NCI-H526 treated with DMSO at 0.1 percent for 48 hours (cell line): ENCODE results near the gene GABPB2.
A peak's percentile ranks its signal among the peaks of the same experiment; 100 is the strongest.

Experiments
- DNase-seq: peaks from one replicate; lab custom pipeline; 2025; lab: John Stamatoyannopoulos, UW

The GABPB2 gene

DNA sequence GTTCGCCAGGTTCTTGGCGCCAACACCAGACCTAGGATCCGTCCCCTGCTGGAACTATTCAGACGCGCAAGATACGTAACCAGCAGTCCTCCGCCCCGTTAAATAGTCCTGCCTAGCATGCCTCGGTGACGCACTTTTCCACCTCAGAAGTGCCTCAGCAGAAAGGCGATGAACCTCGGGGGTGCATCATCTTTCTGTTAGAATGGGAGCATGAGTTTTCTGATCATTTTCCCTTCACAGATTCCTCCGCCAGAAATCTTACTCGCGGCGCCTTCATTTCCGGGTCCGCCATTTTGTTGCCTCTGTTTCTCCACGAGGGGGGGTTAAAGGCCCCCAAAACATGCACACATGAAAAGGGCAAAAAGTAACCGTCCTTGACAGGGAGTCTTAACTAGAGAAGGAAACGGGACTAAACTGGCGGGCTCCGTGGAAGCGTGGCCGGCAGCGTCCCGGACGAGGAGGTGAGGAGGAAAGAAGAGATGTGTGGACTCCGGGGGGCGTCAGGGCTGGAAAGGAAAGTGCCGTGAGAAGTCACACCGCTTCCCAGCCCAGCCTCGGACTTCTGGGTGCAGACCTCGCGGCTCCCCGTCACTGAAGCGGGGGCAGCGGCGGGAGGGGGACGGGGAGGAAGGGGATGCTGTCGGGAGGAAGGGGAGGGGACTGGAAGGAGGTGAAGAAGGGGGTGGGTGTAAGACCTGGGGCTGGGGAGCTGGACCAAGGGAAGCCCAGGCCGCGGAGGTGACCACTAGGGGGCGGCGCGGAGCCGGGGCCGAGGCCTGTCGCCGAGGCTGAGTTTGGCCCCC, at the start of gene GABPB2:
Gene GABPB2, plus strand, starts transcription at position 288 of the 803 bp plus-strand sequence. CDS start 17,429 bp downstream, outside the sequence.
- peak; percentile 98 for DNase-seq

DNA sequence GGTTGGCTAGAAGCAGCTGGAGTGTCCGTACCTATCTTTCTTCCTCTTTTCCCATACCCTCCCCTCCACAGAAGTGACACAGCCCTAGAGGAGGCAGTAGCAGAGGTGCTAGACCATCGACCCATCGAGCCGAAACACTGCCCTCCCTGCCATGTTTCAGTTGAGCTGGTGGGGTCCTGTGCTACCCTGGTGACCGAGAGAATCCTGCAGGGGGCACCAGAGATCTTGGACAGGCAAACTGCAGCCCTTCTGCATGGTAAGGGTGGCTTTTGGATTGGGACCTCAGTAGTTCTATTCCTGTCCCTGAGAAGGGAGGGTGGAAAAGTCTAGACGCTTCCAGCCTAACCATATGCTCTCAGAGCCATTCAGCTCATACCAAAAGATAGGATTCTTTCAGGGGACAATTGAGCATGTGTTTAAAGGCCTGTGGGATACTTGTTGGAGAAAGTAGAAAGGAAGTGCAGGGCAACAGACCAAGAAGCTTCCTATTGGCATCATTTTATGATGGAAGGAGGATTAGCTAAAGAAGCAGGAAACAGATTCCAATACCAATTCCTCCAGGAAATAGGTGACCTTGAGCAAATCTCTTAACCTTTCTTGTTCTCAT, 45.9 kb upstream of the GABPB2 start:
- peak; percentile 49 for DNase-seq

DNA sequence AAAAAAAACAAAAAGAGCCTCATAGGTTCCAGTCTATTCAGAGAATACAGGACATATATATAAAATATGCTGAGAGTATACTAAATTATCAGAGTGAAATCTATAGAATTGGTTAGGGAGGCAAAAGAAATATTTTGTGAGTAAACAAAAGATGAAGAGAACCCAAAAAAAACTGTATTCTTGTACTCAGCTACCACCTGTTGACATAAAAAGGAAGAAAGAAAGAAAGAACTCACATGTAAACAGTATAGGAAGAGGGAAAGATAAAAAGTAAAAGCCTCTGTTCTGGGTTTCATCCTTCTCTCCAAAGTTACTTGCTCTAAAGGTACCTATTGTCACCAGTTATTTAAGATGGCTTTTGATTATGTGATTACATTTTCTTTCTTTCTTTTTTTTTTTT, 44.1 kb upstream of the GABPB2 start:
- DNase-seq, result no peak

DNA sequence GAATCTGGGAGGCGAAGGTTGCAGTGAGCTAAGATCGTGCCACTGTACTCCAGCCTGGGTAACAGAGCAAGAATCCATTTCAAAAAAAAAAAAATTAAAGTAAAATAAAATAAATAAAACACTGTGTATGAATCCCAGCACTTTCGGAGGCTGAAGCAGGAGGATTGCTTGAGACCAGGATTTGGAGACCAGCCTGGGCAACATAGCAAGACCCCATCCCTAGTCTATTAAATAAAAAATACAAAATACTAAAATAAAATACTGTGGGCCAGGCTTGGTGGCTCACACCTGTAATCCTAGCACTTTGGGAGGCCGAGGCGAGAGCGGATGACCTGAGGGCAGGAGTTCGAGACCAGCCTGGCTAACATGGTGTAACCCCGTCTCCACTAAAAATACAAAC, 38.4 kb upstream of the GABPB2 start:
- DNase-seq, result no peak

DNA sequence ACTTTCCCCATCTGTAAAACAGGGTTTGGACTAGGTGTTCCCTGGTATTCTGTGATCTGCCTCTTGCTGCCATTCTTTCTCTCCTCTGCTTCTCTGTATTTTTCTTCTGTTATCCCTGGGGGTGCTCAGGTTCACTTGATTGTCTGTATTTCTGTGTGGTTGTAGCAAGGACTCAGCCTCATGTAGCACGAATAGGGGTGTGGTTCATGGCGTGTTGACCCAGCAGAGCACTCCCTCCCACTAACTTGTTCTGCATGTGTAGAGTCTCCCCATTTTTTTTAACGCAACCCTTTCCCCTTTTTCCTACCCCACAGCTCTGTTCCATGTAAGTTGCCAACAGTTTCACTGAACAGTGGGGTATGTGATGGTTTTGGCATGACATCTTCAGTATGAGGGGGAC, 35.4 kb upstream of the GABPB2 start:
- no peak for DNase-seq

DNA sequence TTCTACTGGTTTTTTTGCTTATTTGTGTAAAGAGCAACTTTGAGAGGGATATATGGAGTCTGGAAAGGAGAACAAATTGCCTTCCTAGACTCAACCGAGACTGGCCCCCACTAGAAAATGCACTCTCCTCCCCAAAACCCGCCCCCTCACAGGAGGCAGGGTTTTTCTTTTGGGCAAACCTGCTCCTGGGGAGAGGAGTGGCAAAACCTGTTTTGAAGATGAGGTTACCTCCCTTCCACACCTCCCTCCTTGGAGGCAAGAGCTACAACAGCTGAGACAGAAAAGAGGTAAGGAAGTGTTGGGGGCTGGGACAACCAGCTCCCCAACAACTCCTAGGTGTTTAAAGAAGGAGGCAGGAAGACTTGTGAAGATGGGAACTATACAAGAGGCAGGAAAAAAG, 34.2 kb upstream of the GABPB2 start, which contains the start of gene BNIPL:
Gene BNIPL, plus strand, starts transcription at position 231 of the 400 bp plus-strand sequence. Its CDS starts 140 bp downstream, at position 371.
- DNase-seq, result no peak

DNA sequence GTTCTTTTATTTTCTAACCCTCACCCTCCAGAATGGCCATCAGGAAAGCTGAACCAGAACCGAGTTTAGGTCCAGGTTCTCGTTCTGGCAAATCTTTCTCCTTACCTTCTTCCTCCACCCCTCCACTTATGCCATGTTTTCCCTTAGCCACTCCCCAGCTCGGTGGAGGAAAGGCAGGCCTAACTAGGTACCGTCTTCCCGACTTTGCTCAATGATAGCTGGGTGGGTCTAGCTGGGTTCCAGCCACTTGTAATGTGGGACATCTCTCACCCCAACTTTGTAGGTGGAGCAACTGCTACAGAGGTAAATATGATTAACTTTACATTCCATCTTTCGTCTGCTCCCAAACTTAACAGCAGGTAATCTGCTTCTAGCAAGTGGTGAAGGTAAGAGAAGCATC, 33.5 kb upstream of the GABPB2 start:
- no peak for DNase-seq

DNA sequence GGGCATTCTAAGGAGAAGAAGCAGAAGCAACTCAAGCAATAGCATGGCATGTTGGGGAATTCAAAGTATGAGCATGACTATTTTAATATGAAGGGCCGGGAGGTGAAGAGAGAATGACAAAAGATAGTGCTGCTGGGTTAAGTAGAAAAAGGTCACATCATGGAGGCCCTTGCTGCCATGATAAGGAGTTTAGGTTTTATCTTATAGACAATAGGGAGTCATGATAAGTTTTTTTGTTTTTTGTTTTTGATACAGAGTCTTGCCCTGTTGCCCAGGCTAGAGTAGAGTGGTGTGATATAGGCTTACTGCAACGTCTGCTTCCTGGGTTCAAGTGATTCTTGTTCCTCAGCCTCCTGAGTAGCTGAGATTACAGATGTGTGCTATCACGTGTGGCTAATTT, 31.0 kb upstream of the GABPB2 start:
- DNase-seq, result no peak

DNA sequence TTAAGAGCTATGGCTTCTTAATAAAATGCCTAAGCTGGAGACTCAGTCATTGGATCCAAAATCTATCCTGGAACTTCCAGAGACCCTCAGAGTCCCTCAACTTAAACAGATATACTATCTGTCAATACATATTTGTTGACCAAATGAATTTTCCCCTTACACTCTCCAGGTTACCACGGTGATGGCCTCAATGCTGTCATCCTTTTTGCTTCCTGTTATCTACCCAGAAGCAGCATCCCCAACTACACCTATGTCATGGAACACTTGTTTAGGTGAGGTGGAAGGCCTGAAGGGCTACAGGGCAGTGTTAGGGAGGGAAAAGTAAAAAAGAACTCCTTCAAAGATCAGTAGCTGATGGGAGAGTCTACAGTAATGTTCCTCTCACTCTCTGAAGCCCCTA, 27.4 kb upstream of the GABPB2 start:
- DNase-seq, result no peak

DNA sequence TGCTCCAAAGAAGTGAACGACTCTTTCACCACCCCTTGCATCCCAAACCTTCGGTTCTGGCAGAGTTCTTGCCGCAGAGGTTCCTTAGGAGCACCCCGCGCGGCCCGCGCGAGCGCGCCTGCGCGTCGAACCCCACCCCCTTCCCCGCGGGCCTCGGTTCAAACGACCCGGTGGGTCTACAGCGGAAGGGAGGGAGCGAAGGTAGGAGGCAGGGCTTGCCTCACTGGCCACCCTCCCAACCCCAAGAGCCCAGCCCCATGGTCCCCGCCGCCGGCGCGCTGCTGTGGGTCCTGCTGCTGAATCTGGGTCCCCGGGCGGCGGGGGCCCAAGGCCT, 23.0 kb upstream of the GABPB2 start, which contains the start of gene C1orf56:
Gene C1orf56, plus strand, starts transcription at position 161 of the 334 bp plus-strand sequence. Its CDS starts 97 bp downstream, at position 258.
- DNase-seq, result peak; percentile 88

DNA sequence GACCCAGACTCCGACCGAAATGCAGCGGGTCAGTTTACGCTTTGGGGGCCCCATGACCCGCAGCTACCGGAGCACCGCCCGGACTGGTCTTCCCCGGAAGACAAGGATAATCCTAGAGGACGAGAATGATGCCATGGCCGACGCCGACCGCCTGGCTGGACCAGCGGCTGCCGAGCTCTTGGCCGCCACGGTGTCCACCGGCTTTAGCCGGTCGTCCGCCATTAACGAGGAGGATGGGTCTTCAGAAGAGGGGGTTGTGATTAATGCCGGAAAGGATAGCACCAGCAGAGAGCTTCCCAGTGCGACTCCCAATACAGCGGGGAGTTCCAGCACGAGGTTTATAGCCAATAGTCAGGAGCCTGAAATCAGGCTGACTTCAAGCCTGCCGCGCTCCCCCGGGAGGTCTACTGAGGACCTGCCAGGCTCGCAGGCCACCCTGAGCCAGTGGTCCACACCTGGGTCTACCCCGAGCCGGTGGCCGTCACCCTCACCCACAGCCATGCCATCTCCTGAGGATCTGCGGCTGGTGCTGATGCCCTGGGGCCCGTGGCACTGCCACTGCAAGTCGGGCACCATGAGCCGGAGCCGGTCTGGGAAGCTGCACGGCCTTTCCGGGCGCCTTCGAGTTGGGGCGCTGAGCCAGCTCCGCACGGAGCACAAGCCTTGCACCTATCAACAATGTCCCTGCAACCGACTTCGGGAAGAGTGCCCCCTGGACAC, 22.5 kb upstream of the GABPB2 start:
- peak; percentile 86 for DNase-seq

DNA sequence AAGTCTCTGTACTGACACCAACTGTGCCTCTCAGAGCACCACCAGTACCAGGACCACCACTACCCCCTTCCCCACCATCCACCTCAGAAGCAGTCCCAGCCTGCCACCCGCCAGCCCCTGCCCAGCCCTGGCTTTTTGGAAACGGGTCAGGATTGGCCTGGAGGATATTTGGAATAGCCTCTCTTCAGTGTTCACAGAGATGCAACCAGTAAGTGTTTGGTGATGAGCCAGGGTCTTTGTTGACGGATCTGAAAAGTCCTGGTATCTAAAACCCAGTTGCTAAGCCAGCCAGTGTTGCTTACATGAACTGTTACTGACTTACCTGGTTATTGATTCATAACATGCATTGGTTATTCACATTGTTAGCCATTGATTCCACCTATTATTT, 21.9 kb upstream of the GABPB2 start:
- DNase-seq, result no peak

DNA sequence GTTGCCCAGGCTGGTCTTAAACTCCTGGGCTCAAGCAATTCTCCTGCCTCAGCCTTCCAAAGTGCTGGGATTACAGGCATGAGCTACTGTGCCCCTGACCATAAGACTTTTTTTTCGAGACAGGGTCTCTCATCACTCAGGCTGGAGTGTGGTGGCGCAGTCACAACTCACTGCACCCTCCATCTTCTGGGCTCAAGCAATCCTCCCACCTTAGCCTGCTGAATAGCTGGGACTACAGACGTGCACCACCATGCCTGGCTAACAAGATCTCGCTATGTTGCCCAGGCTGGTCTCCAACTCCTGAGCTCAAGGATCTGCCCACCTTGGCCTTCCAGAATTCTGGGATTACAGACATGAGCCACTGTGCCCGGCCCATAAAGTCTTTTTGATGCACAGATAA, 21.1 kb upstream of the GABPB2 start:
- DNase-seq, result no peak

DNA sequence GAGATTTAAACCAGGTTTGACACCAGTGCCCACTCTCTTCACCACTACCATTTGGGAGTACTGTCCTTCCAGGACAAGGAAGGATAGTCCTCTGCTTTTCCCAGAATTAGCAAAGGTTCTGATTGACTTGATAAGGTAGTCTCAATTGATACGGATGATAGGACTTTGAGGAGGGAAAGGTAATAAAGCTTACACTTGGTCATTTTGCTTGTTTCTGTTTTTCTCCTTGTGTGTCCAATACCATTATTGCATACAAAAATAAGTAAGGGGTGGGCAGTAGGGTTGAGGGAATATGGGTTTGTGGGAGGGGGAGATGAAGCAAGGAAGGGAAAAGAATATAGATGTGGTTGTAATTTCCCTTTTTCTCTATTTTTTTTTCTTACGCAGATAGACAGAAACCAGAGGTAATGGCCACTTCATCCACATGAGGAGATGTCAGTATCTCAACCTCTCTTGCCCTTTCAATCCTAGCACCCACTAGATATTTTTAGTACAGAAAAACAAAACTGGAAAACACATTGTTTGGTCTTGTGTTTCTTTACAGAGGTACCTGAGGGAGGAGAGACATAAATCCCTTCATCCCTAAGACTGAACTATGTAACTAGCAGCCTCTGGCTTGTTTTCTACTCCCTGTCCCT, 20.4 kb upstream of the GABPB2 start:
- DNase-seq, result no peak

DNA sequence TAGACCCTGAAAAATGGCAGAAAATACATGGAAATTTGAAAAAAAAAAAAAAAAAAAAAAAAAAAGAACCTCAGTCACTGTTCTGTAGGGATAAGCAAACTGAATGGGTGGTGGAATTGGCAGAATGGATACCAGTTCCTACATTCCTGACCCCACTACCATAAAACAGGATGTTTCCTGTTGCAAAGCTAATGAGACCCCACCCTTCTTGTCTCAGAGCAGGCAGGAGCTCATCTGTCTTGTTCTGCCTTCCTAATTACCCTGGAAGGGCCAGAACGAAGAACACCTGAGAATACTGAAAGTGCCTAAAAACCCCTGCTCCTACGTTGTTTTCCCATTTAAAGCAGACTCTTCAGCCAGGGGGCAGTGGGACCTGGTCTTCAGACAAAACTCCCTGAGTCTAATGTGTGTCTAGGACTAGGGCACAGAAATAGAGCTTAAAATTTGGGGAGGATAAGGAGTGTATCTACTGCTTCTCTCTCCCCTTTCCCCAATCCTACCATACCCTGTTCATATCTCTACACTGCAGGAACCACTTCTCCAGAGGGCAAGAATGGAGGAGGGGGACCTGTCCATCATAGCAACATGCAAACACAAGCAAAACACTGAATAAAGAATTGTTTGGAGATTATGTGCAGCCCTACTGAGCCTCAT, 19.1 kb upstream of the GABPB2 start:
- DNase-seq, result no peak

DNA sequence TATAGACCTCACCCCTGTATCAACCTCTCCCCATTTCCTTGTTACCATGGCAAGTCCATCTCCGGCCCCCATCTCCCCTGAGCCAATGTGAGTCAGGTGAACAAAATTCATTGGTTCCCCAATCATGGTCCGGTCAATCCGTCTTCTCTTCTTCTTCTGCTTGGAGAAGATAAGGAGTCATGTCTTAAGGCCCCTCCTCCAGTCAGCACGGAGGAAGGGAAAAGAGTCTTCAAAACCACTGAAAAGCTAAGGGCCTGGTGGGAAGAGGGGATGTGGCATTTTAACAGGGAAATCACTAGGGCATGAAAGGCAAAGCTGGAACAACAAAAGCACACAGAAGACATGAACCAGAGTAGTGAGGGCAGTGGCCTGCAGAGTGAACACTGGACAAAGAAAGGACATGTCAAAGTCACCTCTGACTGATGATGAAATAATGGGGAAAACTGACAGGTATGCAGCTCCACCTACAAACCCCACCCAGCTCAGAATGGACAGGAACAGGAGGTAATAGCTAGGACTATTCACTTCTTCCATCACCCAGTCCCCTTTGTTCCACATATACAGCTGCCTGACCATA, 15.5 kb upstream of the GABPB2 start:
- no peak for DNase-seq

DNA sequence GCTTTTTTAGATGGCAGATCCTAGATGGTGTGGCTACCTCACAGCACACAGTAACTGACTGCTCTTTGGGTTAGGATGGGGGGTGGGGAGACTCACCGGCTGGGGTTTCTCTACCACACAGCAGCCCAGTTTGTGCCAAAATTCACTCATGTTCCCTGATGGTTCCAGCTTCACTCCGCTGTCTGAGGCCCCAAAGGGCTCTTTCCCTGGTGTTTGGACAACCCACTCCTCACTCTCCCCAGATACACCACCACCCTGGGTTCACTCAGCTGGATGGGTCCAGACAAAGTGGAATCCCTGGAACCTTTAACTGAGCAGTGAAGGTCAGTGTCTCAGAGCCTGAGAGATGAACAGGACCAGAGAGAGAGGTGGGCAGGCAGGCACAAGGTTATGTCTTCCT, 15.0 kb upstream of the GABPB2 start:
- DNase-seq, result no peak

DNA sequence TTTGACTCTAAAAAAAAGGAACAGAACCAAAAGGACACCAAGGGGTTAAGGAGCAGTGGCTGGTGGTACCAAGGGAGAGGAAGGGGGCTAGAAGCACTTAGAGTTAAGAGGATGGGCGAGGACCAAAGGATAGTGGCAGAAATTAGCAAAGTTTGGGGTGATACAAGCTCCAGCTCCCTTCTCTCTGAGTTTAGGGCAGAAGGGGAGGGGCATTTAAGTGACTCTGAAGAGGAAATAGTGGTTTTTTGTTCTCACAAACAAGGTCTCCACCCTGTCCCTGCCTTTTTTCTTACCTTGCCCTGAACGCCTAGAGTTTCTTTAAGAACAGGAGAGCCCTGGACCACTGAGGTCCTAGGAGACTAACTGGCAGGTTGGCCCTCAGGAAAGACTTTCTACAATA, 14.4 kb upstream of the GABPB2 start:
- DNase-seq, result no peak

DNA sequence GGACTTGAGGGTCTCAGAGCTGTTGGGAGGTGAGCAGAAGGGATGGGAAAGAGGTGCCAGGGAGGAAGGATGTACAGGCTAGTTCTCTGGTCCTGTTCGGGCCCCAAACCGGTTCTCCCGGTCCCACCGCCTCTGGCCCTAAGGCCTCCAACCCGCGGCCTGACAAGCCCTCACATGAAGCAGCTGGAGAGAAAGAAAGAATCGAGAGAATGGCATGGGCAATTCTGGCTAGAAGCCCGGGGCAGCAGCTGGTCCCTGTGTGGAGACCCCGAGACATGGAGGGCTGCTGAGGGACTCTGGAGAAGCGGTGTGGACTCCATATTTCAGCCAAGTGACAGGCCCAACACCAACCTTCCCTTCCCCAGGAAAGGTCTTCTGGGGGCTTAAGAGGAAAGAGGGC, 11.9 kb upstream of the GABPB2 start:
- DNase-seq, result peak; percentile 88

DNA sequence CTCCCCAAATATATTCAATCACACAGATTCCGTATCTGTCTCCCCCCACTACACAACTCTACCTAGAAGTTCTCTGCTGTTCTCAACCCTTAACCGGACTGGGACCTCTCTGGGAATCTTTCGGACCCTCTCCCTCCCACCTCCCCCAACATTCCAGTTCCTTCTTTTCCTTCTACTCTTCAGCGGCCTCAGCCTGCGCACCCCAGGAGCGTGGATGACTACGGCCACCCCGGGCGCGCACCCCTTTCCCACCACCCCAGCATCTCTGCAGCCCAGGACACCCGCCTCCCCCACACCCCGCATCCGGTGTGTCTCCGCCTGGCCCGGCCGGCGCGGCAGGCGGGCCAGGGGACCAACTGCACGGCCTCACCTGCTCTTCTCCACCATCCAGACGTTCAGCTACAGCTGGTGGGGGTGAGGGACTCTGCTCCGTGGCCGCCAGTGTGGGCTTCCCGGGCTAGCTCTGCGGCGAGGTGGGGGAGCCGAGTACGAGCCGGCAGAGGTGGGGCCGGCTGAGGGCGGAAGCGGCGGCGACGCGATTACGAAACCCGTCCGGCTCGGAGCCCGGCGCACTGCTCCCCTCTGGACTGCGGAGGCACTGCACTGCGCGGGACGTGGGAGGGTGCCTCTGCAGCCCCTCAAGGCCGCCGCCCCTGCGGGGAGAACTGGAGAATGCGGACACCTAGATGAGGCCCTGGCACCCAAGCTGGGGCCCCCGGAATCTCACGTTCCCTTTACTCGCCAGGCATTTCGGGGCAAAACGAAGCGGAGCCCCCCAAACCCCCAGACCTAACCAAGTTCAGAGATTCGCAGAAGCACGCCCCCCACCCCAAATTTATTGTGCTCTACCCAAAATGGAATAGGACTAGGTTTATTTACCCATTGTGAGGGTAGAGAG, 11.2 kb upstream of the GABPB2 start, which contains the start of gene CDC42SE1:
Gene CDC42SE1, minus strand, starts transcription at position 514 of the 898 bp plus-strand sequence. CDS start 3,892 bp downstream, outside the sequence.
- peak; percentile 97 for DNase-seq
